Neural cell (in vitro differentiated cells): ENCODE results near the gene FAM217A. TPM values are rescaled to one million over a fixed set of nuclear protein-coding genes. Genes with fewer than 3 reads are reported as not detected.

Experiments
- H2AFZ ChIP-seq: fragments of 200-600, 300-800 bp; sonication (generic), shearing (Covaris generic); 2 replicates; pipeline ENCODE4 v1.6.0; 2014; ENCODE audit warnings: low read depth, mild to moderate bottlenecking, antibody characterized with exemption, low read length, moderate library complexity
- H3F3A ChIP-seq: fragments of 200-600 bp; shearing (Covaris generic); 2 replicates; pipeline ENCODE4 v1.6.1; 2016; ENCODE audit warnings: mild to moderate bottlenecking, moderate library complexity, mixed read lengths, antibody characterized with exemption, low read length; ENCODE audit not compliant: insufficient read depth, poor library complexity, severe bottlenecking
- H3K27ac ChIP-seq: fragments of 200-600, 300-800 bp; sonication (generic), shearing (Covaris generic); 2 replicates; pipeline ENCODE4 v1.5.1; 2014; ENCODE audit warnings: mild to moderate bottlenecking, low read length, moderate library complexity
- H3K27me3 ChIP-seq: fragments of 300-800, 200-600 bp; sonication (generic), shearing (Covaris generic); 2 replicates; pipeline ENCODE4 v1.6.0; 2014; ENCODE audit warnings: mild to moderate bottlenecking, low read depth, low read length, moderate library complexity; ENCODE audit not compliant: insufficient read depth
- H3K36me3 ChIP-seq: fragments of 300-800, 200-600 bp; sonication (generic), shearing (Covaris generic); 2 replicates; pipeline ENCODE4 v1.5.1; 2014; ENCODE audit warnings: mild to moderate bottlenecking, antibody characterized with exemption, low read length, moderate library complexity; ENCODE audit not compliant: insufficient read depth
- H3K4me2 ChIP-seq: fragments of 300-800, 200-600 bp; sonication (generic), shearing (Covaris generic); 2 replicates; pipeline ENCODE4 v1.6.0; 2014; ENCODE audit warnings: mild to moderate bottlenecking, low read length
- H3K4me3 ChIP-seq: fragments of 300-800, 200-600 bp; sonication (generic), shearing (Covaris generic); 2 replicates; pipeline ENCODE4 v1.5.1; 2014; ENCODE audit warnings: mild to moderate bottlenecking, low read length, moderate library complexity
- H3K79me2 ChIP-seq: fragments of 200-600 bp; shearing (Covaris generic); replicated peaks from 2 replicates; pipeline ENCODE4 v1.6.0; 2014; ENCODE audit warnings: mild to moderate bottlenecking, low read length, moderate library complexity; ENCODE audit not compliant: insufficient read depth
- H3K9ac ChIP-seq: fragments of 300-800, 200-600 bp; sonication (generic), shearing (Covaris generic); 2 replicates; pipeline ENCODE4 v1.6.1; 2016; ENCODE audit warnings: mild to moderate bottlenecking, low read length, mixed read lengths
- H3K9me2 ChIP-seq: fragments of 200-600 bp; shearing (Covaris generic); 2 replicates; pipeline ENCODE4 v1.6.1; 2016; ENCODE audit warnings: mild to moderate bottlenecking, low read length, mixed read lengths; ENCODE audit not compliant: insufficient read depth
- H3K9me3 ChIP-seq: fragments of 200-600, 300-800 bp; sonication (generic), shearing (Covaris generic); 2 replicates; pipeline ENCODE4 v1.6.1; 2016; ENCODE audit warnings: mild to moderate bottlenecking, mixed run types, low read length, moderate library complexity, mixed read lengths
- H4K20me1 ChIP-seq: fragments of 200-600 bp; shearing (Covaris generic); 2 replicates; pipeline ENCODE4 v1.6.1; 2016; ENCODE audit warnings: mild to moderate bottlenecking, mixed run types; ENCODE audit not compliant: insufficient read depth
- EP300 ChIP-seq: fragments of 450-650 bp; conservative IDR thresholded peaks from 2 replicates; pipeline ENCODE4 v1.6.1; 2014; ENCODE audit warnings: antibody characterized with exemption, mild to moderate bottlenecking, moderate library complexity; ENCODE audit not compliant: poor library complexity, severe bottlenecking
- MXI1 ChIP-seq: fragments of 450-650 bp; conservative IDR thresholded peaks from 2 replicates; pipeline ENCODE4 v1.6.1; 2014; ENCODE audit warnings: antibody characterized with exemption, mild to moderate bottlenecking; ENCODE audit not compliant: poor library complexity, severe bottlenecking
- RAD21 ChIP-seq: fragments of 450-650 bp; conservative IDR thresholded peaks from 2 replicates; pipeline ENCODE4 v1.6.1; 2014; ENCODE audit warnings: antibody characterized with exemption, mild to moderate bottlenecking, moderate library complexity
- REST ChIP-seq: IDR thresholded peaks from 2 replicates; pipeline ENCODE4 v1.6.1; 2012; ENCODE audit warnings: borderline replicate concordance
- SMC3 ChIP-seq: fragments of 450-650 bp; conservative IDR thresholded peaks from 2 replicates; pipeline ENCODE4 v1.6.1; 2014; ENCODE audit warnings: antibody characterized with exemption, mild to moderate bottlenecking, moderate library complexity; ENCODE audit not compliant: poor library complexity
- TAF1 ChIP-seq: IDR thresholded peaks from 2 replicates; pipeline ENCODE4 v1.6.1; 2012; ENCODE audit warnings: low read depth
- polyA plus RNA-seq: library from polyadenylated mRNA; depleted of rRNA; stranded (reverse); fragments of >200 nt; gene quantifications from 2 replicates; pipeline ENCODE4 v1.2.3, GENCODE V29; 2014
- TF ChIP-seq, protein P1 (sequence below): fragments of 450-650 bp; IDR thresholded peaks from 2 replicates; pipeline ENCODE4 v1.5.1; 2014; ENCODE audit warnings: antibody characterized with exemption, mild to moderate bottlenecking, moderate library complexity; ENCODE audit not compliant: poor library complexity, severe bottlenecking

The FAM217A gene
- polyA plus RNA-seq, 1 donor from 2014 or later: not detected

- Histone ChIP-seq H3K4me2 (no peak overlapping the region), H2AFZ (no peak overlapping the region), H3K27me3 (no peaks in the 10 kb centered on the region), H3K4me3 (no peak overlapping the region), H3K36me3 (peaks cover 8% of the 10 kb centered on the region), H3K27ac (peak overlapping the region; percentile 55), H3K9me2 (no peaks in the 10 kb centered on the region), H3F3A (no peaks in the 10 kb centered on the region), H3K9me3 (no peaks in the 10 kb centered on the region), H3K79me2 (no peaks in the 10 kb centered on the region), H3K9ac (no peak overlapping the region), H4K20me1 (no peaks in the 10 kb centered on the region)
- TF ChIP-seq TAF1: no peak
- TF ChIP-seq REST: no peak
- peak; percentile 63 for TF ChIP-seq EP300
- TF ChIP-seq, protein P1, sequence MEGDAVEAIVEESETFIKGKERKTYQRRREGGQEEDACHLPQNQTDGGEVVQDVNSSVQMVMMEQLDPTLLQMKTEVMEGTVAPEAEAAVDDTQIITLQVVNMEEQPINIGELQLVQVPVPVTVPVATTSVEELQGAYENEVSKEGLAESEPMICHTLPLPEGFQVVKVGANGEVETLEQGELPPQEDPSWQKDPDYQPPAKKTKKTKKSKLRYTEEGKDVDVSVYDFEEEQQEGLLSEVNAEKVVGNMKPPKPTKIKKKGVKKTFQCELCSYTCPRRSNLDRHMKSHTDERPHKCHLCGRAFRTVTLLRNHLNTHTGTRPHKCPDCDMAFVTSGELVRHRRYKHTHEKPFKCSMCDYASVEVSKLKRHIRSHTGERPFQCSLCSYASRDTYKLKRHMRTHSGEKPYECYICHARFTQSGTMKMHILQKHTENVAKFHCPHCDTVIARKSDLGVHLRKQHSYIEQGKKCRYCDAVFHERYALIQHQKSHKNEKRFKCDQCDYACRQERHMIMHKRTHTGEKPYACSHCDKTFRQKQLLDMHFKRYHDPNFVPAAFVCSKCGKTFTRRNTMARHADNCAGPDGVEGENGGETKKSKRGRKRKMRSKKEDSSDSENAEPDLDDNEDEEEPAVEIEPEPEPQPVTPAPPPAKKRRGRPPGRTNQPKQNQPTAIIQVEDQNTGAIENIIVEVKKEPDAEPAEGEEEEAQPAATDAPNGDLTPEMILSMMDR: no peak
- peak; percentile 20 for TF ChIP-seq SMC3
Observed at GRCh38 chr6:4059115-4059777, 19.7 kb downstream of the FAM217A start.

- H3K27me3 ChIP-seq: no peaks in the 10 kb centered on the region
- TF ChIP-seq EP300 (no peak), REST (no peak), RAD21 (no peak), MXI1 (no peak), TAF1 (no peak)
- H3K9me3 ChIP-seq: no peaks in the 10 kb centered on the region
- no peaks in the 10 kb centered on the region for H4K20me1 ChIP-seq
- H3K9ac ChIP-seq: no peak overlapping the region
- no peaks in the 10 kb centered on the region for H3K9me2 ChIP-seq
- no peak overlapping the region for H3K4me3 ChIP-seq
- H3K79me2 ChIP-seq: no peaks in the 10 kb centered on the region
- H2AFZ ChIP-seq: no peak overlapping the region
- peaks cover 8% of the 10 kb centered on the region for H3K36me3 ChIP-seq
- H3K4me2 ChIP-seq: no peak overlapping the region
- H3F3A ChIP-seq: no peaks in the 10 kb centered on the region
- no peak overlapping the region for H3K27ac ChIP-seq
Observed at GRCh38 chr6:4057036-4057435, 21.9 kb downstream of the FAM217A start.
